ENCODE data around the gene HOXC5.
"Not testable (repeated sequence)": the region's sequence is repeated elsewhere in the genome, so short reads cannot be mapped to it uniquely, and the experiment has no call there.

The HOXC5 gene

DNA sequence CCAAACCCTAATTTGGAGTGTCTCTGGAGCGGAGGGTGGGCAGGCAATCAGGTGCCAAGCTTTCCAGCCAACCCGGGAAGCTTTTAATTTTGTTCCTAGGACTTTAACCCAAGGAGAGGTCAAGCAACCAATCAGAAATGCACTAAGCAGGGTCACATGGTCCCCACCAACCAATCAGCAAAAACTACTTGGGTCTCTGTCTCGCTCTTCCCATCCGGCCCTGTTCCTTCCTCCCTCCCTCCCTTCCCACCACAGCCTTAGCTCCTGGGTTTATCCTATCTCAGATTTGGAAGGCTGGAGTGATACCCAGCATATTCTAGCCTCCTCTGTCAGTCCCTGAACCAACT lies 7.3 kb downstream of the HOXC5 start:
- H3K36me3 Mint-ChIP-seq, result no peaks in the 10 kb centered on the region
- H3K4me3 Mint-ChIP-seq, result no peak overlapping the region
- H3K9me3 Mint-ChIP-seq, result no peaks in the 10 kb centered on the region
- no peak overlapping the region for H3K27ac Mint-ChIP-seq
- no peak for DNase-seq (ENCODE audit: low spot score in 2 of 2)
- H3K4me1 Mint-ChIP-seq, result peaks cover 1% of the 10 kb centered on the region
- no peak for ATAC-seq

DNA sequence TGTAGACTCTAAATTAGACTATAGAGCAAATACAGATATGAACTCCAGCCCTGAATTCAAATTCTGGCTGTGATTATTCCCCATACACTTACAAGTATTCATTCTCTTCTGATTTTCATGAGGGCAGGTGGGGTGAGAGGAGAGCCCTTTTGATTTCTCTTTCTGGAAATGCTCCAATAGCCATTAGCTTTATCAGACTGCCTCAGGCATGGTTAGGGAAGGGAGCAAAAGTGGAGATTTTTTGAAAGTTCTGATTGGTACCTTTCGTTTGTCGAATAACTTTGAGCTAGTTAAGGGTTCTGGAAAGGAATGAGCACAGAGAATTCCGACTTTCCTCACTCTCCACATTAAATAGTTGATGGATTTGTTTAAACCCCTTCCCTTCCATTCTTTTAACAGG lies 7.8 kb downstream of the HOXC5 start:
- H3K27ac Mint-ChIP-seq, result no peak overlapping the region
- H3K36me3 Mint-ChIP-seq, result no peaks in the 10 kb centered on the region
- DNase-seq (ENCODE audit: low spot score in 2 of 2) (no peak), ATAC-seq (no peak)
- H3K9me3 Mint-ChIP-seq, result no peaks in the 10 kb centered on the region
- no peaks in the 10 kb centered on the region for H3K4me1 Mint-ChIP-seq
- no peak overlapping the region for H3K4me3 Mint-ChIP-seq

DNA sequence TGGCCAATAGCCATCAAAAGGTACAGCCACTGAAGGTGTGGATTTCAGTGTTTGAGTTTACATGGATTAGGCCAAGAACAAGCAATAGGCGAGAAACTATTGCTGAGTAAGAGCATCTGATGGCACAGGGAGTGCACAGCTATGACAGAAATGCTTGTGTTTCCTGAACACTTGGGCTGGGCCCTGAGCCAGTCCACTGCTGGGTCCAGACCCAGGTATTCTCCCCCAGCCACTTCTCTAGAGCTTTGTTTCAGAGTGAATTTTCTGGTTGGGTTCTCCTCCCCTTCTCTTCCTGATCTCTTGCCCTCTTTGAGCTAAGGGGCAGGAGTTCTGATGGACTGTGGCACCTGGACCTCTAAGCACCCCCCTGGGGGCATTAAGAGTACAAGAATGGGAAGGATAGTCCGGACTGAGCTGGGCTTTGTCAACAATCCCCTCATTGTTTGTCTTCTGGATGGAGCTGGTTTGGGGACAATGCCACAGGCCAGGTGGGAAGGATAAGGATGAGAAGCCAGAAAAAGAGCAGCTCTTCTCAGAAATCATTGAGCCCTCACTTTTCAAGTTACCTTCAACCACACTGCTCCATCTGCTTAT lies 8.3 kb downstream of the HOXC5 start:
- Mint-ChIP-seq H3K4me1 (no peaks in the 10 kb centered on the region), H3K36me3 (no peaks in the 10 kb centered on the region), H3K9me3 (no peaks in the 10 kb centered on the region), H3K27ac (no peak overlapping the region), H3K4me3 (no peak overlapping the region)
- no peak for DNase-seq (ENCODE audit: low spot score in 2 of 2)
- no peak for ATAC-seq

DNA sequence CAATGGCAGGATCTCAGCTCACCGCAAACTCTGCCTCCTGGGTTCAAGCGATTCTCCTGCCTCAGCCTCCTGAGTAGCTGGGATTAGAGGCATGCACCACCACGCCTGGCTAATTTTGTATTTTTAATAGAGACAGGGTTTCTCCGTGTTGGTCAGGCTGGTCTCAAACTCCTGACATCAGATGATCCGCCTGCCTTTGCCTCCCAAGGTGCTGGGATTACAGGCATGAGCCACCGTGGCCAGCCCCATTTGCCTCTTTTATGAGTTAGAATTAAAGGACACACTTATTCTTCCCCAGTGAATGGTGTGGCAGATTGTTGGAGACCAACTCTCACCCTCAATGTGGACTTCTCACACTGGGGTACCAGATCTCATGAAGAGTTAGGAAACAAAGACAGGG lies 9.2 kb downstream of the HOXC5 start:
- not testable (repeated sequence) for H3K27ac Mint-ChIP-seq; H3K36me3 Mint-ChIP-seq; H3K4me3 Mint-ChIP-seq; ATAC-seq; DNase-seq (ENCODE audit: low spot score in 2 of 2); H3K9me3 Mint-ChIP-seq; H3K4me1 Mint-ChIP-seq

DNA sequence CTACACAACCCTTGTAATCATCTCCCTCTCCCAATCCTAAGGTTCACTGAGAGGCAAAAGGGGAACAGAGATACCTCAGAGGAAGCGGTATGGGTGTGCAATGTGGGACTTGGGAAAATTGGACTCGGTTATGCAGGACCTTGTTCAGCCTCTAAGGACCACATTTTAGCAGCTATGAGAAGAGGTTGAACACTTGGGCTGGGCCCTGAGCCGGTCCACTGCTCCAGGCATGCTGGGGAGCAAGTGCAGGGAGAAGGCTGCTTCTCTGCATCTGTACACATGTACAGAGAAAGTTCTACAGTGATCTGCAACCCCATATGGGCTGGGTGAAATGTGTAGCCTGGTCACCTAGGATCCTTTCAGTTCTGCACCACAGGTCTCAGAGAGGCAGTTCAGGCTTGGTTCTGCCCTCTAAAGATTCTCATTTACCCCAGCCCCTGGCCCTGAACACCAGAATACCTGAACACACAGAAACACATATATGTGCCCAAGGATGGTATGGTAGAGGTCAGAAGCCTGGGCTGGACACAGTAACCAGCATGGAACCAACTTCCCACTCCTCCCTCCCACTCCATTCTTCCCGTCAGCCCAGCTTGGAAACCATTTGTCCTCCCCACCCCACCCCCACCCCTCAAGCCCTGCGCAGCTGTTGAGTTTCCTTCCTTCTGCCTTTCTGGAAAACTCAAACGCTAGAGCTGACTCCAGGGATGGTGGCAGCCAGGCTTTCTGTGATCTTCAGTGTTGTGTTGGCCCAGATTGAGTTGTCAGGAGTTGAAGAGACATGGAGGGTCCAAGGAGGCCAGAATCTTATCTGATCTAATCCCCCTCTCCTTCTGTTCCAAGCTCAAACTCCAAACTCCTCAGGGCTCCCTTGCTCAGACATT lies 10.4 kb downstream of the HOXC5 start:
- no peak for ATAC-seq
- no peak overlapping the region for H3K4me3 Mint-ChIP-seq
- H3K36me3 Mint-ChIP-seq, result no peaks in the 10 kb centered on the region
- no peak for DNase-seq (ENCODE audit: low spot score in 2 of 2)
- H3K4me1 Mint-ChIP-seq, result peaks cover 6% of the 10 kb centered on the region
- no peaks in the 10 kb centered on the region for H3K9me3 Mint-ChIP-seq
- H3K27ac Mint-ChIP-seq, result no peak overlapping the region

DNA sequence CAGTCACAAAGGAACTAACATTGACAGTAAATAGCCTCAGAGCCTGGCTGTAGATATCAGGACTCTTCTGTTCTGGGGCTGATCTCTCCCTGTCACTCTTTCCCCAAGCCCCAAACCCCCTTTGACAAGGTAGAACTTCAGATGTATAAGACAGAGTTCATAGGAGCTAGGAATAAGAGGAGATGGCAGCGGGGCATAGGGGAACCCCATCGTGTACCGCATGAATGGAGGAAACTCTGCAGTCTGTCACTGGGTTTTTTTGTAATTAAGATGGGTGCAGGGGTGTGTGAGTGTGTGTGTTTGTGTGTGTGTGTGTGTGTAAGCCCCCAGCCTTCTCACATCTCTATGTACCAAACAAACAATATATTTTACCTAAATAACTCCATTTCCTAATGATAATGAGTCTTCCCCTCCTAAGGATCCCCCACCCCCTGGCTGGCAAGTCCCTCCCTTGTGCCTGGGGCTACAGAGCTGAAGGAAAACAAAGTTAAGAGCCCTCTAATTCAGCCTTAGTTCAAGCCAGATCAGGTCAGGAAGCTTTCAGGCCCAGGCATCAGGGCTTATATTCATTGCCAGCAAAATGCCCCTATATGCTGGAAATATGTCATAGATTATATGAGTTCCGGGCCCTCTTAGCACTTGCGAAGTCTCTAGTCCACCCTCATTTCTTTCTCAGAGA lies 11.7 kb downstream of the HOXC5 start:
- H3K9me3 Mint-ChIP-seq, result no peaks in the 10 kb centered on the region
- no peaks in the 10 kb centered on the region for H3K36me3 Mint-ChIP-seq
- H3K27ac Mint-ChIP-seq, result no peak overlapping the region
- peaks cover 6% of the 10 kb centered on the region for H3K4me1 Mint-ChIP-seq
- ATAC-seq, result no peak
- no peak overlapping the region for H3K4me3 Mint-ChIP-seq
- no peak for DNase-seq (ENCODE audit: low spot score in 2 of 2)

DNA sequence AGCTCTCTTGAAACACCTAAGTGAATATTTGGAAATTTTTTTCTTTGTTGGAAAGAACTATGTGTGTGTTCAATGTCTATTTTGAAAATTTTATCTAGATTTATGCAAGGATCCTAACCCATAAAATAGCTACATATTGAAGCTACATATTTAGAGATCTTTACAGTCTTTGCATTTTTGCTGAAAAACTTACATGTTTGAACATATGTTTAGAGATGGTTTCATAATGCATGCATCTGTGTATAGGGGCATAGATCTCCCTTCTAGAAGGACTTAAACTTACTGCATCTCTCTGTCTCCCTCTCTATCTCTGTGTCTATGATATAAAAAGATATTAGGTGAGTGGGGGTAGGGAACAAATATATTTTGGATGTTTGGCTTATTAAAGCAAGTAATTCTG lies 12.6 kb downstream of the HOXC5 start:
- peaks cover 11% of the 10 kb centered on the region for H3K4me1 Mint-ChIP-seq
- no peak overlapping the region for H3K27ac Mint-ChIP-seq
- no peak for DNase-seq (ENCODE audit: low spot score in 2 of 2)
- H3K4me3 Mint-ChIP-seq, result no peak overlapping the region
- ATAC-seq, result no peak
- no peaks in the 10 kb centered on the region for H3K9me3 Mint-ChIP-seq
- no peaks in the 10 kb centered on the region for H3K36me3 Mint-ChIP-seq

DNA sequence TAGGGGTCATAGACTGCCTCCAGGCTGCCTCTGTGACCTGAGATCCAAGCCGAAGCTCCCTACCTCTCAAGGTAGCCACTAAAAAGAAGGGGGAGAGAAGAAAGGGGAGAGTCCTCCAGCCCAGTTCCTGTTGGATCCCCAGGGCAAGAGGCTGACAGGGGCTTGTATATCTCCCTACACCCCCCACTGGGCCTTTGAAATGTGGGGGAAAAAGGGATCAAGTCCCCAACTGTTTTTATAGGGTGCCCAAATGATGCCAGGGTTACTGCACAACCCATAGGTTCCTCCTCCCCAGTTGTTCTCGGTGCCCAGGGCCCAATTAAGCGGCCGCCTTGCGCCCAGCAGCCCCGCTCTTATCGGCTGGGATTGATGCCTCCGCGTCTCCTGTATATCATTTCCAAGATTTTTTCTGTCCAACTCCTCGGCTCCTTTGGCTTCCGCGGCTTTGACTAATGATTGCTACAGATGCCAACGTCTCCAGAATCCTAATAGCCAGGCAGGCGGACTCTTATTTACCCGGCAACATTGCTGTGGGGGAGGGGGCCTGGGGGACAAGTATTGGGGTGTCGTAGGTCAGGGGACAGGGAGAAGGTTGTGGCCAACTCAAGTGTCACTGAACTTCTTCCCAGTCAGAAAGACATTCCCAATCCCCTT lies 13.1 kb downstream of the HOXC5 start:
- DNase-seq (ENCODE audit: low spot score in 2 of 2) (no peak), ATAC-seq (no peak)
- H3K4me1 Mint-ChIP-seq, result peaks cover 12% of the 10 kb centered on the region
- no peaks in the 10 kb centered on the region for H3K9me3 Mint-ChIP-seq
- no peak overlapping the region for H3K4me3 Mint-ChIP-seq
- no peak overlapping the region for H3K27ac Mint-ChIP-seq
- no peaks in the 10 kb centered on the region for H3K36me3 Mint-ChIP-seq

DNA sequence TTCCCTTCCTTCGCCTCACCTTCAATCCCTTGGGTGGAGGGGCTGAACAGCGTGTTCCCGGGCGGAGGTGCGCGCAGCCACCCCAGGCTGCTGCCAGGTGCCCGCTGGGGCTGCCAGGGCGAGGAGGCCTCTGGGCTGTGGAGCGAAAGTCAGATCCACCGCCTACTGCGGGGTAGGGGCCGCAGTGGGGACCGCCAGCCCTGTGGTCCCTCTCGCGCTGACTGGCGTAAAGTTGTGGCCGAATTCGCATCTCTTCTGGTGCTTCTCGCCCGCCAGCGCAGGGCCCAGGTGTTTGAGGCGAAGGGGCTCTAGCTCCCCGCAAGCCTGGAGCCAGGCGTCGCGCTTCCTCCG lies 13.9 kb downstream of the HOXC5 start:
- Mint-ChIP-seq H3K27ac (no peak overlapping the region), H3K9me3 (no peaks in the 10 kb centered on the region), H3K36me3 (no peaks in the 10 kb centered on the region), H3K4me1 (peaks cover 20% of the 10 kb centered on the region), H3K4me3 (peak overlapping the region; percentile 44)
- DNase-seq (ENCODE audit: low spot score in 2 of 2) (no peak), ATAC-seq (peak; percentile 31)

DNA sequence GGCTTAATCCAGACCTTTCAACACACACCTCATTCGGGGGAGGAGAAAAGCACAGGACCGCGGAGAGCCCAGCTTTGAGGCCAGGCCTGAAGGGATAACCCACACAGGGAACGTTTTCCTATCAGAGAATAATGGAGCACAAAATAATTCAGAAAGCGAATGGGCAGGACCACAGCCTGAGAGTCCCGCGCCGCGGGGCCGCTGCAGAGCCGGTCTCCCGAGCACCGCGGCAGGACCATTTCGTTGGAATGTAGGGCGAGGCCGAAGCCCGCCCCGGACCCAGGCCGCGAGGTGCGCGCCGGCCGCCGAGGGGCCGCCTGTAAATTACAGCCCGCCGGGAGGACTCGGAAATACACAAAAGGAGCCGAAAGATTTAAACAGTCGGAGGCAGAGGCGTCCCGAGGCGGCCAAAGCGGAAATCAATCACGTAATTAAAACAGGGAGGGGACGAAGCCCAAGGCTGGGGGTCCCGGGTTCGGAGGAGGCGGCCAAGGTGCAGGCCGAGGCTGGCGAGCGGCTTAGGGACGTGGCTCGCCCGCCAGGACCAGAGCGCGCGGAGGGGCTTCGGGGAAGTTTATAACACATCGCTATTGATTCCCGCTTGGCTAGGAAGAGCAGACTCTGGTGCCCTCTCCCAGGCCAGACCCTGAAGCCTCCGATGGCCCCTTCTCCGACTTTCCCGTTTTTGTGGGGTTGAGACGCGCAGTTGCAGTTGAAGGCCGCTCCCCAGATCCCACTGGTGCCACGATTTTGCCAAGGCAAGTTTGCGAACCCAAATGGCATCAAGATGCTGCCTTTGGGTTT lies 14.5 kb downstream of the HOXC5 start:
- peak overlapping the region; percentile 44 for H3K4me3 Mint-ChIP-seq
- H3K27ac Mint-ChIP-seq, result no peak overlapping the region
- H3K4me1 Mint-ChIP-seq, result peaks cover 24% of the 10 kb centered on the region

DNA sequence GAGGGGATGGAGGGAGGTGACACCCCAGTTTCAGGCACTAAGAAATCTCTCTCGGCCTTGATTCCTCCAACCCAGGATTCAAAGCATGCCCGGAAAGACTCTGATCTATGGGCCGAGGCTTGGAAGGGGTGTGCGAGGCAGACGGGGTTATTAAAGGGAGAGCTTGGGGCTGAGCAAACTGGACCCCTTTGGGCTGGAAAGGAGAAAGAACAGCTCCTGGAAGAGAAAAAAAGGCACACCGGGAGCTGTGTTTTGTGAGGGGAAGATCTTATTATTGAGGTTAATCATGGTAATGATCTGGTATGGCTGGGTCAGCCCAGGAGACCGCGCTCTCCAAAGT lies 15.1 kb downstream of the HOXC5 start:
- H3K4me3 Mint-ChIP-seq, result peak overlapping the region; percentile 44
- no peaks in the 10 kb centered on the region for H3K36me3 Mint-ChIP-seq
- no peaks in the 10 kb centered on the region for H3K9me3 Mint-ChIP-seq
- H3K27ac Mint-ChIP-seq, result no peak overlapping the region
- no peak for ATAC-seq
- DNase-seq (ENCODE audit: low spot score in 2 of 2), result no peak
- peaks cover 29% of the 10 kb centered on the region for H3K4me1 Mint-ChIP-seq

More for the DNA sequence above, 14.5 kb downstream of the HOXC5 start:
- Mint-ChIP-seq H3K36me3 (no peaks in the 10 kb centered on the region), H3K9me3 (no peaks in the 10 kb centered on the region)
- DNase-seq (ENCODE audit: low spot score in 2 of 2) (no peak), ATAC-seq (no peak)

DNA sequence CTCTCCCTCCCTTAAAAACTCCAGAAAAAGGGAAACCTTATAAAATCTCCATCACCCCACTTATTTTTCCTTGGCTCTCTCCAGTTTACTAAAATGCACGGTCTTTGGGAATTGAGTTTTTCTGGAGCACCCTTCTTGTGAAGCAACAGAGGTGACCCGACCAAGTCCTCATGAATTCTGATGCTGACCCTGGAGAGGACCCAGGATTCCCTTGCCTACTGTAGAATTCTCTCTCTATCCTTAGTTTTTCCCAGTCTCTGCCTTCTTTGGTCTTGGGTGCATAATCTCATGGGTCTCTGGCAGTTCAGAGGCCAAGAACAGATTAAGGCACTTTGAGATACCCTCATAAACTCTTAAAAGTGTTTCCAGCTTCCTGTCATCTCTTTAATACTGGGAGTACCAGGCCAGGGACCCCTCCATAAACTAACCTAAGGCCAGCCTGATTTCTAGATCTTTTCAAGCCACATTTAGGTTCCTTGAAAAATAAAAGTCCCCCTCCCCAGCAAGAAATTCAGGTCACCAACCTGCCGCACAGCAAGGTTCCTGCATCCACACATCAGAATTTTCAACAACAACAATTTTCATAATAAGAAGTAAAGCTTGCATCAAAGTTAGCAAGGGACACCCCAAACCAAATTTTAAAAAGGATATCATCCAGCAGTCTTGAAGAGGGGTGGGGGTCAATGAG lies 15.7 kb downstream of the HOXC5 start:
- H3K27ac Mint-ChIP-seq, result no peak overlapping the region
- no peaks in the 10 kb centered on the region for H3K9me3 Mint-ChIP-seq
- ATAC-seq, result no peak
- no peak overlapping the region for H3K4me3 Mint-ChIP-seq
- H3K4me1 Mint-ChIP-seq, result peaks cover 32% of the 10 kb centered on the region
- H3K36me3 Mint-ChIP-seq, result no peaks in the 10 kb centered on the region
- no peak for DNase-seq (ENCODE audit: low spot score in 2 of 2)

DNA sequence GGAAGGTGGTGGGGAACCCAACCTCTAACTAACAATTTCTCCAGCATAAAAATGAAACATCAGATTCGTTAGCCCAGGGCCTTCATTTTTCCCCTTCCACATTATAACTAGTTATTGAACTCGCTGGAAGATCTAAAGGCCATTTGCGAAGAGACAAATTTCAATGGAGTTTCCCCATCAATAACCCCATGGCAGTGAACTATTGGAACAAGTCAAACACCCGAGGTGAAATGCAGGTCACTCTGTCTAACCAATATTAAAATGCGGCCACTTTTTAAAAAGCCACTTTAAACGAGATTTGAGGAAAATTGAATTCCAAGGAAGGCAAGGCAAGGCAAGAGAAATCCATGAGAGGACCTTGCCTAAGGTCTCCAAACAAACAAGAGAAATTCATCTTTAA lies 16.3 kb downstream of the HOXC5 start:
- H3K36me3 Mint-ChIP-seq, result no peaks in the 10 kb centered on the region
- ATAC-seq (no peak), DNase-seq (ENCODE audit: low spot score in 2 of 2) (no peak)
- H3K4me3 Mint-ChIP-seq, result no peak overlapping the region
- H3K27ac Mint-ChIP-seq, result no peak overlapping the region
- peaks cover 32% of the 10 kb centered on the region for H3K4me1 Mint-ChIP-seq
- H3K9me3 Mint-ChIP-seq, result no peaks in the 10 kb centered on the region

DNA sequence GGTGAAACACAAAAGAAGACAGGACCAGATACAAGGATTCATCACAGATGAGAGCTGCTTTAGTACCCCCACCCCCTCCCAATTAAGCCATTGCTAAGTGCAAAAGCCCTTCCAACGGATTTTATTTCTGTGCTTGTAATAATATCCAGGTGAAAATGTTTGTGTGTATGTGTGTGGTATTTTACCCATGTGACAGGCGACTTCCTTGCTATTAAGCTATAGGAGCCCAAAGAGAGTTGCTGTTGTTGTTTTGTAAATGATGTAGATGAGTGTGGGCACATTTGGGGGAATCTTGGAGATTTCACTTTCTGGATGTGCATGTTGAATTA lies 17.6 kb downstream of the HOXC5 start:
- Mint-ChIP-seq H3K36me3 (no peaks in the 10 kb centered on the region), H3K9me3 (no peaks in the 10 kb centered on the region), H3K4me1 (peaks cover 41% of the 10 kb centered on the region), H3K4me3 (peak overlapping the region; percentile 35), H3K27ac (no peak overlapping the region)
- no peak for DNase-seq (ENCODE audit: low spot score in 2 of 2)
- no peak for ATAC-seq

Data from stimulated activated effector memory CD8-positive, alpha-beta T cell treated with anti-CD3 and anti-CD28 coated beads, Interleukin-12 subunit alpha, Interleukin-12 subunit beta, amount 100 ng/mL, for 72 hours (primary cell).